Right lobe of liver (tissue), 6 donors: ENCODE data around the gene GLRA1. TPM values are rescaled to one million over a fixed set of nuclear protein-coding genes. Genes with fewer than 3 reads are reported as not detected.
"Not testable (repeated sequence)": the region's sequence is repeated elsewhere in the genome, so short reads cannot be mapped to it uniquely, and the experiment has no call there.

ENCODE experiments used
- ATAC-seq, 4 donors: fragments of 200-7000 bp; cut with Tn5 transposase; one replicate each; pipeline ENCODE4 v1.9.1; 2020; ENCODE audit warnings: mild to moderate bottlenecking in 4 of 4, moderate library complexity in 4 of 4
- DNase-seq, 3 donors: peaks; one replicate each; pipeline ENCODE4 v3.0.0-alpha.2; 2020
- H3K27ac ChIP-seq, 3 donors: fragments of 200-600 bp; one replicate each; pipeline ENCODE4 v1.8.0; 2022
- H3K27me3 ChIP-seq, 2 donors: fragments of 200-600 bp; one replicate each; pipeline ENCODE4 v1.8.0; 2022
- H3K36me3 ChIP-seq, 4 donors: fragments of 200-600 bp; sonication (generic) in 1 of 4; one replicate each; pipeline versions ENCODE4 v1.5.1 to v1.8.0; 2017 to 2022; ENCODE audit warnings: control low read depth in 1 of 4
- H3K4me1 ChIP-seq, 4 donors: fragments of 200-600 bp; sonication (generic) in 1 of 4; one replicate each; pipeline versions ENCODE4 v1.5.1 to v1.8.0; 2017 to 2022; ENCODE audit warnings: control low read depth in 1 of 4
- H3K4me3 ChIP-seq, 3 donors: fragments of 200-600 bp; one replicate each; pipeline ENCODE4 v1.8.0; 2022
- H3K9me3 ChIP-seq, 4 donors: fragments of 200-600 bp; sonication (generic) in 1 of 4; one replicate each; pipeline versions ENCODE4 v1.5.1 to v1.8.0; 2017 to 2022; ENCODE audit warnings: control low read depth in 1 of 4
- POLR2A ChIP-seq: fragments of 450-650 bp; IDR thresholded peaks from one replicate; pipeline ENCODE4 v1.6.1; 2017; ENCODE audit warnings: antibody characterized with exemption, mild to moderate bottlenecking
- WGBS: methylation state at CpG from one replicate; pipeline ENCODE4 v1.1.6; 2018; ENCODE audit warnings: low coverage, low lambda C conversion rate; ENCODE audit not compliant: insufficient coverage; ENCODE audit errors: missing lambda C conversion rate; 5-methylcytosine and 5-hydroxymethylcytosine counted together
- intact Hi-C, 2 donors: fragments of 100-400 bp; cut with DNase I; formaldehyde crosslinking; loops; one replicate each; pipeline versions ENCODE4 v1.11.2 to v1.14.1; 2022
- total RNA-seq, 6 experiments: library from RNA; depleted of rRNA in 2 of 6; stranded (reverse); fragments of >200 nt in 2 of 6; fragmentation: NEBNext Ultra II Directional in 3 of 6; extraction: Animal tissue kit (Norgen Biotek cat#: 25700) in 3 of 6; gene quantifications; one replicate each; pipeline versions ENCODE4 v1.1.0 to v1.2.4, GENCODE V29; 2016 to 2023
- TF ChIP-seq, protein P1 (sequence below), 4 donors: fragments of 200-600 bp in 3 of 4; fragments of 450-650 bp in 1 of 4; IDR thresholded peaks; one replicate each; pipeline versions ENCODE4 v1.5.1 to v1.8.0; 2016 to 2022; ENCODE audit warnings: antibody characterized with exemption in 4 of 4, mild to moderate bottlenecking in 2 of 4
- donor health status: DM: no; HTN: yes; CAD: no.
- donor health status: DM: no; HTN: no; CAD: no.
- donor health status: DM: no; HTN: no; CAD: no.
- donor health status: DM: no; HTN: yes; CAD: no.
- donor health status: DM: no; HTN: yes; CAD: no.

GLRA1 gene
- total RNA-seq, 6 experiments from 2014 or later = not detected

DNA sequence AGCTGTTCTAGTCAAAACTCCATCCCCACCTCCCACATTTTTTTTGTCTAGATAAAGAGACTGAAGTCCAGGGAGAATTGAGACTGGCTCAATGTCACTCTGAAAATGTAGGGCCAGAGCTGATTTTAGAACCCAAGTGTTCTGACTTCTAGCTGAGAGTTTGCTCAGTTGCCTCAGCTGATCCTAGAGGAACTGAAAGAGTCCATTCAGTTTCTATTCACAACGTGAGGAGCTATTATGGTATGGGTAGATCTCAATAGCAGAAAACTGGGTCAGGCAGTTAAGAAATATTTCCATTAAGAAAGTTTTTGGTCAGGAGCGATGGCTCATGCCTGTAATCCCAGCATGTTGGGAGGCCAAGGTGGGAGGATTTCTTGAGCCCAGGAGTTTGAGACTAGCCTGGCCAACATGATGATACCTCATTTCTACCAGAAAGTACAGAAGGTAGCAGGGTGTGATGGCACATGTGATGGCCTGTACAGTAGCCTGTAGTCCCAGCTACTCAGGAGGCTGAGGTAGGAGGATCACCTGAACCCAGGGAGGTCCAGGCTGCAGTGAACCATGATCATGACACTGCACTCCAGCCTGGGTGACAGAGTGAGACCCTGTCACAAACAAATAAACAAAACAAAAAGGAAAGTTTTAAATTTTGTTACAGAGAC is 61.7 kb downstream of the GLRA1 start:
- H3K27me3 ChIP-seq = no peaks in the 10 kb centered on the region
- intact Hi-C loops = no loop called here
- TF ChIP-seq POLR2A = no peak
- TF ChIP-seq, protein P1, sequence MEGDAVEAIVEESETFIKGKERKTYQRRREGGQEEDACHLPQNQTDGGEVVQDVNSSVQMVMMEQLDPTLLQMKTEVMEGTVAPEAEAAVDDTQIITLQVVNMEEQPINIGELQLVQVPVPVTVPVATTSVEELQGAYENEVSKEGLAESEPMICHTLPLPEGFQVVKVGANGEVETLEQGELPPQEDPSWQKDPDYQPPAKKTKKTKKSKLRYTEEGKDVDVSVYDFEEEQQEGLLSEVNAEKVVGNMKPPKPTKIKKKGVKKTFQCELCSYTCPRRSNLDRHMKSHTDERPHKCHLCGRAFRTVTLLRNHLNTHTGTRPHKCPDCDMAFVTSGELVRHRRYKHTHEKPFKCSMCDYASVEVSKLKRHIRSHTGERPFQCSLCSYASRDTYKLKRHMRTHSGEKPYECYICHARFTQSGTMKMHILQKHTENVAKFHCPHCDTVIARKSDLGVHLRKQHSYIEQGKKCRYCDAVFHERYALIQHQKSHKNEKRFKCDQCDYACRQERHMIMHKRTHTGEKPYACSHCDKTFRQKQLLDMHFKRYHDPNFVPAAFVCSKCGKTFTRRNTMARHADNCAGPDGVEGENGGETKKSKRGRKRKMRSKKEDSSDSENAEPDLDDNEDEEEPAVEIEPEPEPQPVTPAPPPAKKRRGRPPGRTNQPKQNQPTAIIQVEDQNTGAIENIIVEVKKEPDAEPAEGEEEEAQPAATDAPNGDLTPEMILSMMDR (IDR thresholded peaks at IDR 0.05) = no peak
- H3K9me3 ChIP-seq = no peaks in the 10 kb centered on the region
- no peaks in the 10 kb centered on the region for H3K4me1 ChIP-seq
- WGBS = 85% methylated on average over 2 of the region's 2 CpGs
- no peaks in the 10 kb centered on the region for H3K36me3 ChIP-seq
- DNase-seq = no peak
- ATAC-seq = no peak
- H3K4me3 ChIP-seq = no peak overlapping the region
- H3K27ac ChIP-seq = no peak overlapping the region

DNA sequence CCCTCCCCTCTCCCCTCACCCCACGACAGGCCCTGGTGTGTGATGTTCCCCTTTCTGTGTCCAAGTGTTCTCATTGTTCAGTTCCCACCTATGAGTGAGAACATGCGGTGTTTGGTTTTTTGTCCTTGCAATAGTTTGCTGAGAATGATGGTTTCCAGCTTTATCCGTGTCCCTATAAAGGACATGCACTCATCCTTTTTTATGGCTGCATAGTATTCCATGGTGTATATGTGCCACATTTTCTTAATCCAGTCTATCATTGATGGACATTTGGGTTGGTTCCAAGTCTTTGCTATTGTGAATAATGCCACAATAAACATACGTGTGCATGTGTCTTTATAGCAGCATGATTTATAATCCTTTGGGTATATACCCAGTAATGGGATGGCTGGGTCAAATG is 63.8 kb downstream of the GLRA1 start:
- H3K27ac ChIP-seq, intact Hi-C loops, H3K4me1 ChIP-seq, H3K27me3 ChIP-seq, H3K4me3 ChIP-seq, H3K36me3 ChIP-seq, H3K9me3 ChIP-seq, ATAC-seq, DNase-seq: not testable (repeated sequence)
- 74% methylated on average over 3 of the region's 4 CpGs for WGBS

DNA sequence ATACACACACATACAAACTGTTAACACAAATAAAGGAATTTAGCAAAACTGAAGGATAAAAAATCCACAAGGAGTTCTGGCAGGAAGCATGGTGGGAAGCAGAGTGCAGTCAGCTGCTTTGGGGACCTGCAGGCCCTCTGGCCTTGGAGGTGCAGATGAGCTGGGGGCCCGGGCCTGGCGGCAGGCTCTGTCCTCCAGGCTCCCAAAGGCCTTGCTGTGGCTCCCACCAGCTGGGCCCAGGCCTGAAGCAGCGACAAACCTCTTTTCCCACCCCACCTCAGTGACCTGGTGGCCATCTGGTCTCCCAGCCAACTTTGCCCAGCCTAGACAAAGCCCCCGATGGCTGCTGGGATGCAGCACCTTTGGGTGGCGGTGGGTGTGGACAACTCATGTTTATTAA is 67.8 kb downstream of the GLRA1 start:
- H3K27me3 ChIP-seq = no peaks in the 10 kb centered on the region
- no peak overlapping the region for H3K27ac ChIP-seq
- no peak for ATAC-seq
- no peaks in the 10 kb centered on the region for H3K4me1 ChIP-seq
- H3K4me3 ChIP-seq = no peak overlapping the region
- no peaks in the 10 kb centered on the region for H3K9me3 ChIP-seq
- H3K36me3 ChIP-seq = no peaks in the 10 kb centered on the region
- DNase-seq = no peak
- TF ChIP-seq, protein P1 (IDR thresholded peaks at IDR 0.05) = no peak
- TF ChIP-seq POLR2A = no peak
- no CpG with 5 or more reads among the region's 5 CpGs for WGBS
- intact Hi-C loops = no loop called here

DNA sequence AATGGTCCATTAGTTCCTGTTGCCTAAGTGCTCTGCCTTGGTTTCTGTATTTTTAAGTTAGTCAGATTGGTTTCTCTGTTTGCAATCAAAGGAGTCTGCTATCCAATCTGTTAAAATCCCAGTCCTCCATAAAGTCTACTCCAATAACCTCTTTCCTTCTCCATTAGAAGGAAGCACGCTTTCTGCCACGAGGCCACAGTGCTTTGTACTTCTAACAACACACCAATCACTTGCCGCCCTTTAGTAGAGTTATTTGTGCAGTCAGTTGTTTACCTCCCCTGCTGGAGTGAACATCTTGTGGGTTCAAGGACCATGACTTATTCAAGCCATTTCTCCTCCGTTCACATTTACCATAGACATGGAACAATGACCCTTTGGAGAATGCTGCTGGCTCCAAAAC is 69.0 kb downstream of the GLRA1 start:
- H3K27ac ChIP-seq = no peak overlapping the region
- DNase-seq (no peak), ATAC-seq (no peak)
- H3K27me3 ChIP-seq = no peaks in the 10 kb centered on the region
- 77% methylated on average over 4 of the region's 4 CpGs for WGBS
- TF ChIP-seq, protein P1 (IDR thresholded peaks at IDR 0.05) = no peak
- no peak for TF ChIP-seq POLR2A
- no peaks in the 10 kb centered on the region for H3K36me3 ChIP-seq
- intact Hi-C loops = no loop called here
- H3K4me3 ChIP-seq = no peak overlapping the region
- H3K4me1 ChIP-seq = no peaks in the 10 kb centered on the region
- no peaks in the 10 kb centered on the region for H3K9me3 ChIP-seq

DNA sequence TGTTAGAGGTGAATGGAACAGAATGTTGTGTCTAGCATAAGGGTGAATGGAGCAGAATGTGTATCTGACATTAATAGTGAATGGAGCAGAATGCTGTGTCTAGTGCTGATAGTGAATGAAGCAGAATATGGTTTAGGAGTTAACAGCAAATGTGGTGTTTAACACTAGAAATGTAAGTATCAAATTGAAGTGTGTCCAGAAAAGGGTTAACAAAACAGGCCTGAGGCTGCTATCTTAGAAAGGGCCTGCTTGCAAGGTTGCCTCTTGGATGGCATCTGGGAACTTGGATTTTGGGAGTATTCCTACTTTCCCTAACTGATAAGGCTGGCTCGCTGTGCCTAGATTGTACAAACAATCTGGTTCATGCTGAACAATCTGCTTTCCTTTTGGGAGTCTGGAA is 76.8 kb downstream of the GLRA1 start:
- no peak for DNase-seq
- Histone ChIP-seq H3K27ac (no peak overlapping the region), H3K4me3 (no peak overlapping the region), H3K36me3 (no peaks in the 10 kb centered on the region), H3K9me3 (no peaks in the 10 kb centered on the region), H3K4me1 (no peaks in the 10 kb centered on the region), H3K27me3 (no peaks in the 10 kb centered on the region)
- no CpG with 5 or more reads among the region's 1 CpG for WGBS
- intact Hi-C loops = no loop called here
- no peak for ATAC-seq
- TF ChIP-seq, protein P1 (IDR thresholded peaks at IDR 0.05) = no peak
- no peak for TF ChIP-seq POLR2A
